GM12891 (cell line): ENCODE measurements around the gene RBFOX1.
"Not testable (repeated sequence)": the region's sequence is repeated elsewhere in the genome, so short reads cannot be mapped to it uniquely, and the experiment has no call there.

Experiments used
- POLR2A ChIP-seq: IDR thresholded peaks from 2 replicates; pipeline ENCODE4 v1.6.1; 2011; ENCODE audit warnings: low read depth, low read length, control low read depth
- POLR2AphosphoS5 ChIP-seq: IDR thresholded peaks from 2 replicates; pipeline ENCODE4 v1.6.1; 2011; ENCODE audit warnings: low read depth, low read length, control low read depth
- POU2F2 ChIP-seq: IDR thresholded peaks from 2 replicates; pipeline ENCODE4 v1.6.1; 2011; ENCODE audit warnings: low read depth, mild to moderate bottlenecking, control low read depth, low read length, moderate library complexity

DNA sequence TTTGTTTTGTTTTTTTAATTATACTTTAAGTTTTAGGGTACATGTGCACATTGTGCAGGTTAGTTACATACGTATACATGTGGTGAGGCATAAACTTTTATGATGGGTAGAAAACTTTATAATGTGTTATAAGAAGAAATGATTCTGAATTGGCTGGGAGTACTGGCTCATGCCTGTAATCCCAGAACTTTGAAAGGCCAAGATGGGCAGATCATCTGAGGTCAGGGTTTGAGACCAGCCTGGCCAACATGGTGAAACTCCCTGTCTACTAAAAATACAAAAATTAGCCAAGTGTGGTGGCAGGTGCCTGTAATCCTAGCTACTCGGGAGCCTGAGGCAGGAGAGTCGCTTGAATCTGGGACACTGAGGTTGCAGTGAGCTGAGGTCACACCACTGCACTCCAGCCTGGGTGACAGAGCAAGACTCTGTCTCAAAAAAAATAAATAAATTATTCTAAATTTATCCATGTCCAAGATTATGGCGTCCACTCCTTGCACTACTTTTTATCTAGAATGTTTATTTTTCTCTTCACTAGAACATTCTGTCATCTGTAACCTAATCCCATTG is 170.0 kb downstream of the RBFOX1 start:
- not testable (repeated sequence) for TF ChIP-seq POLR2A, POLR2AphosphoS5, POU2F2
